ENCODE data around the gene ANO4. TPM values are rescaled to one million over a fixed set of nuclear protein-coding genes. Genes with fewer than 3 reads are reported as not detected.

The ANO4 gene
- total RNA-seq, 3 donors from 2014 or later (not counting 1 experiment from before 2014, with no cell fraction given): not detected

DNA sequence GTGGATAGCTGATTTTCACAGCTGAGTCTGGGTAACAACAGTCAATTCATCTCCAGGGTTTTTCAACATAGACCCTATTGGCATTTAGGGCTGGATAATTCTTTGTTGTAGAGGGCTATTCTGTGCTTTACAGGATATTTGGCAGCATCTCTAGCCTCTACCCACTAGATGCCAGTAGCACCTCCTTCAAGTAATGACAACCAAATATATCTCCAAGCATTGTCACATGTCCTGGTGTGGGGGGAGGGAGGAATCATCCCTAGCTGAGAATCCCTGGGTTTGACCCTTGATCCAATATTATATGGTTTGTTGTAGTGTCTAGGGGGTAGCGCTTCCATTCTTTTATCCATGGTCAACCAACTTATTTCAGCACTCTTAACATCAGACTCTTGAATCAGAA lies 157.2 kb downstream of the ANO4 start:
- Mint-ChIP-seq H3K9me3 (peaks cover under 1 to 4% of the 10 kb centered on the region in 2 donors), H3K27me3 (ENCODE audit: low read depth in 2 of 2) (no peaks in the 10 kb centered on the region), H3K4me3 (no peak overlapping the region), H3K4me1 (no peaks in the 10 kb centered on the region), H3K36me3 (no peaks in the 10 kb centered on the region), H3K27ac (no peak overlapping the region)
- WGBS (ENCODE audit: insufficient coverage): no CpG with 5 or more reads among the region's 1 CpG
- intact Hi-C loops (cut with micrococcal nuclease): no loop called here
- DNase-seq: no peak
- TF ChIP-seq, protein P1, sequence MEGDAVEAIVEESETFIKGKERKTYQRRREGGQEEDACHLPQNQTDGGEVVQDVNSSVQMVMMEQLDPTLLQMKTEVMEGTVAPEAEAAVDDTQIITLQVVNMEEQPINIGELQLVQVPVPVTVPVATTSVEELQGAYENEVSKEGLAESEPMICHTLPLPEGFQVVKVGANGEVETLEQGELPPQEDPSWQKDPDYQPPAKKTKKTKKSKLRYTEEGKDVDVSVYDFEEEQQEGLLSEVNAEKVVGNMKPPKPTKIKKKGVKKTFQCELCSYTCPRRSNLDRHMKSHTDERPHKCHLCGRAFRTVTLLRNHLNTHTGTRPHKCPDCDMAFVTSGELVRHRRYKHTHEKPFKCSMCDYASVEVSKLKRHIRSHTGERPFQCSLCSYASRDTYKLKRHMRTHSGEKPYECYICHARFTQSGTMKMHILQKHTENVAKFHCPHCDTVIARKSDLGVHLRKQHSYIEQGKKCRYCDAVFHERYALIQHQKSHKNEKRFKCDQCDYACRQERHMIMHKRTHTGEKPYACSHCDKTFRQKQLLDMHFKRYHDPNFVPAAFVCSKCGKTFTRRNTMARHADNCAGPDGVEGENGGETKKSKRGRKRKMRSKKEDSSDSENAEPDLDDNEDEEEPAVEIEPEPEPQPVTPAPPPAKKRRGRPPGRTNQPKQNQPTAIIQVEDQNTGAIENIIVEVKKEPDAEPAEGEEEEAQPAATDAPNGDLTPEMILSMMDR (IDR thresholded peaks at IDR 0.05): no peak
- Histone ChIP-seq H3K27ac (ENCODE audit: low read length) (no peak overlapping the region), H3K9me3 (ENCODE audit: control insufficient read depth, insufficient read depth, low read length) (no peaks in the 10 kb centered on the region), H3K4me1 (ENCODE audit: control insufficient read depth, insufficient read depth, low read length) (no peaks in the 10 kb centered on the region), H3K36me3 (ENCODE audit: control insufficient read depth, insufficient read depth, low read length) (no peaks in the 10 kb centered on the region), H3K27me3 (ENCODE audit: control insufficient read depth, insufficient read depth, low read length) (no peaks in the 10 kb centered on the region), H3K4me3 (ENCODE audit: low read length) (no peak overlapping the region)
- no peak for ATAC-seq

DNA sequence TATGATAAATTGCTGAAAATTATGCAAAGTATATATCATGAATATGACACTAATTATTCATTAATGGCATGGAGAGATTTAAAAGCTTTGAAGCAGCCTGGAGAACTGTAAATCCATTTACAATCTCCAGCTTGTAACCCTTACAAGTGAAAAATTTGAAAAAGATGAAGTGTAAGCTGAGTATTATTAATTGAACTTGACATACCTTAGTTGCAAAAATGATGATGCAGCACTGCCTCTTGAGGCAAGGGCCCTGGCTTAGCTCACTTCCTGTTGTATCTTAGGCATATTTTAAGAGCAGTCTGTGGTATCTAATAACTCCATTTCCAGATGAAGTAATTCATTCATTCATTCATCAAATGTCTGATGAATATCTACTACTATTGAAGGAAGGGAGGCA lies 158.6 kb downstream of the ANO4 start:
- TF ChIP-seq, protein P1 (IDR thresholded peaks at IDR 0.05): no peak
- H3K27me3 Mint-ChIP-seq (ENCODE audit: low read depth in 2 of 2): no peaks in the 10 kb centered on the region
- no peaks in the 10 kb centered on the region for H3K27me3 ChIP-seq (ENCODE audit: control insufficient read depth, insufficient read depth, low read length)

DNA sequence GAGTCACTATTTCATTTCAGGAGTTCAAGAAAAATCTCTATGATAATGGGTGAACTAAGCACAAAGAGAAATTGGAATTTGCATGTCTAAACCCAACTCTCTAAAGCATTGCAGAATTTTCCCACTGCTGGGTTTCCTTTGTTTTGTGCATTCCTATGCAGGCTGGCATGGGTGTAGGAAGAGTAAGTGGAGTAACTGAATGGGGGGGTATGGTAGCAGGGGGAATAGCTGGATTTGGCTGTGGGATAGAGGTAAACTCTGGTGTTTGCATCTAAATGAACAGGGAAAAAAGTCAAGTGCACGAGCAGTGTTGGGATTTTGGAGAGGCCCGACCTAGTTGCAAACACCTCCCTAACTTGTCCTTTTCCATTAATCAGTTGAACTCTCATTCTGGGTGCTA lies 159.1 kb downstream of the ANO4 start:
- DNase-seq (no peak), ATAC-seq (no peak)
- Mint-ChIP-seq H3K9me3 (peaks cover 0 to 4% of the 10 kb centered on the region in 2 donors), H3K27ac (no peak overlapping the region), H3K27me3 (ENCODE audit: low read depth in 2 of 2) (no peaks in the 10 kb centered on the region), H3K4me3 (no peak overlapping the region), H3K36me3 (no peaks in the 10 kb centered on the region), H3K4me1 (no peaks in the 10 kb centered on the region)
- TF ChIP-seq, protein P1 (IDR thresholded peaks at IDR 0.05): no peak
- Histone ChIP-seq H3K4me1 (ENCODE audit: control insufficient read depth, insufficient read depth, low read length) (no peaks in the 10 kb centered on the region), H3K27me3 (ENCODE audit: control insufficient read depth, insufficient read depth, low read length) (no peaks in the 10 kb centered on the region), H3K4me3 (ENCODE audit: low read length) (no peak overlapping the region), H3K9me3 (ENCODE audit: control insufficient read depth, insufficient read depth, low read length) (no peaks in the 10 kb centered on the region), H3K27ac (ENCODE audit: low read length) (no peak overlapping the region), H3K36me3 (ENCODE audit: control insufficient read depth, insufficient read depth, low read length) (no peaks in the 10 kb centered on the region)
- 68% methylated on average over 2 of the region's 2 CpGs for WGBS (ENCODE audit: insufficient coverage)
- intact Hi-C loops (cut with micrococcal nuclease): no loop called here

More for the DNA sequence above, 158.6 kb downstream of the ANO4 start:
- intact Hi-C loops (cut with micrococcal nuclease): no loop called here
- DNase-seq (no peak), ATAC-seq (no peak)
- Histone ChIP-seq H3K27ac (ENCODE audit: low read length) (no peak overlapping the region), H3K36me3 (ENCODE audit: control insufficient read depth, insufficient read depth, low read length) (no peaks in the 10 kb centered on the region), H3K4me1 (ENCODE audit: control insufficient read depth, insufficient read depth, low read length) (no peaks in the 10 kb centered on the region), H3K4me3 (ENCODE audit: low read length) (no peak overlapping the region), H3K9me3 (ENCODE audit: control insufficient read depth, insufficient read depth, low read length) (no peaks in the 10 kb centered on the region)
- Mint-ChIP-seq H3K9me3 (peaks cover 0 to 4% of the 10 kb centered on the region in 2 donors), H3K36me3 (no peaks in the 10 kb centered on the region), H3K4me1 (no peaks in the 10 kb centered on the region), H3K4me3 (no peak overlapping the region), H3K27ac (no peak overlapping the region)

DNA sequence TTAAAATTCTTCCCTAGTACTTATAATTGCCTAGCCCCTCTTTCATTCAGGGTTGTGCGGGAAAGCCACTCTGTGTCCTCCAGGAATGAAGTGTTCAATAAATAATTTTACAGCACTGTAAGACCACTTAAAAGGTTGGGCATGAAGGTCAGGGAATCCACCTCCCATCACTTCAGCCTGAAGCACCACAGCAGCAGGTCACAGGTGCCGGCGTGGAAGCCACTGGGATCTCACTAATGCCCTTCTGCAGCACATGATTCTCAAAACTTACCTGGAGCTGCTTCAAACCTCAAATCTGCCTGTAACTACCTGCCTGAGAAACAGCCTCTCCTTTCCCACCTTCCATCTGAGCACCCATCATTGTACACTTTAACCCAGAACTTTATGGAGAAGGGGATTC lies 159.5 kb downstream of the ANO4 start:
- ATAC-seq: no peak
- WGBS (ENCODE audit: insufficient coverage): 95% methylated on average over 3 of the region's 3 CpGs
- no peaks in the 10 kb centered on the region for H3K9me3 ChIP-seq (ENCODE audit: control insufficient read depth, insufficient read depth, low read length)
- Mint-ChIP-seq H3K36me3 (no peaks in the 10 kb centered on the region), H3K9me3 (peaks cover under 1 to 5% of the 10 kb centered on the region in 2 donors), H3K27me3 (ENCODE audit: low read depth in 2 of 2) (no peaks in the 10 kb centered on the region), H3K4me1 (no peaks in the 10 kb centered on the region), H3K4me3 (no peak overlapping the region), H3K27ac (no peak overlapping the region)
- DNase-seq: no peak
- no peak overlapping the region for H3K4me3 ChIP-seq (ENCODE audit: low read length)
- TF ChIP-seq, protein P1 (IDR thresholded peaks at IDR 0.05): no peak
- intact Hi-C loops (cut with micrococcal nuclease): no loop called here
- no peaks in the 10 kb centered on the region for H3K4me1 ChIP-seq (ENCODE audit: control insufficient read depth, insufficient read depth, low read length)
- H3K27me3 ChIP-seq (ENCODE audit: control insufficient read depth, insufficient read depth, low read length): no peaks in the 10 kb centered on the region
- H3K36me3 ChIP-seq (ENCODE audit: control insufficient read depth, insufficient read depth, low read length): no peaks in the 10 kb centered on the region
- no peak overlapping the region for H3K27ac ChIP-seq (ENCODE audit: low read length)

Data from natural killer cell (primary cell).